SK-N-MC (cell line): ENCODE measurements around the gene NAE1.

Experiments
- EZH2 ChIP-seq: fragments of 200-600 bp; sonication (generic); IDR thresholded peaks from one replicate; pipeline ENCODE4 v1.6.1; 2017; ENCODE audit warnings: antibody characterized with exemption
- FOXP2 ChIP-seq: optimal IDR thresholded peaks from 2 replicates; pipeline ENCODE3; 2011; ENCODE audit warnings: mild to moderate bottlenecking, moderate library complexity; ENCODE audit not compliant: insufficient read depth; ENCODE audit errors: extremely low read length, control extremely low read depth
- POLR2AphosphoS5 ChIP-seq: IDR thresholded peaks from 2 replicates; pipeline ENCODE4 v1.6.1; 2012; ENCODE audit warnings: mild to moderate bottlenecking, low read depth, low read length, borderline replicate concordance

DNA sequence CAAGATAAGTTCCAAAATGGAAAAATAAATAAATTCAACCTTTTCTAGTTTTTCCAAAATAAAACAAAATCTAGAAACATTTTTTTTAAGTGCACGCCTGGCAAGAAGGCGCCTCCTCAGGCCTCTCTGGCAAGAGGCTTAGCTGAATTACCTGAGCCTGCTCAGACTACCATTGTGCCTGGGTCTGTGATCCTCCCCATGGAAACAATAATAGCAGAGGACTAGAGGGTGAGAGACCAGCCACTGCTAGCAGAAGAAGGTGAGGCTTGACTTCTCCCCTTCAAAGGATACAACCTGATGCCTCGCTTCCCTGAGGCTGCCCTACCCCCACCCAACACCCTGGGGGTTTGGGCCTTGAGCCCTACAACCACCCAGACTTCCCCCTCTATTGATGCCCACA, 44.2 kb downstream of the NAE1 start:
- TF ChIP-seq EZH2: no peak
- no peak for TF ChIP-seq POLR2AphosphoS5
- TF ChIP-seq FOXP2: no peak
